ENCODE measurements around the gene APOB. TPM values are rescaled to one million over a fixed set of nuclear protein-coding genes. Genes with fewer than 3 reads are reported as not detected.

The APOB gene
- total and polyA plus RNA-seq, 8 donors = under 0.01 to 30.7 (median 0.72) TPM; not detected in 3

- no peak for TF ChIP-seq EP300 (IDR thresholded peaks at IDR 0.05)
- TF ChIP-seq CTCF (IDR thresholded peaks at IDR 0.05) = no peak
- TF ChIP-seq POLR2A (IDR thresholded peaks at IDR 0.05) = no peak
- no peak for TF ChIP-seq POLR2AphosphoS5 (IDR thresholded peaks at IDR 0.05)
- 68 to 76% (median 73%) methylated on average over 8 of the region's 8 CpGs for WGBS, 5 donors
- H3K9me3 ChIP-seq = no peaks in the 10 kb centered on the region
- intact Hi-C loops (cut with DNase I; ENCODE audit: low total_unique reads) = no loop called here
- no peaks in the 10 kb centered on the region for H3K36me3 ChIP-seq
- DNase-seq = no peak
- no peaks in the 10 kb centered on the region for H3K4me1 ChIP-seq
- no peak overlapping the region for H3K4me3 ChIP-seq
- no peak overlapping the region for H3K27ac ChIP-seq
- H3K27me3 ChIP-seq = no peaks in the 10 kb centered on the region
These were observed 36.5 kb downstream of the APOB start for GRCh38 chr2:21007129-21008013.

GRCh38 chr2:21006423-21007128, 37.3 kb downstream of the APOB start:
- no peak for DNase-seq
- TF ChIP-seq POLR2AphosphoS5 (IDR thresholded peaks at IDR 0.05) = no peak
- no peak for TF ChIP-seq CTCF (IDR thresholded peaks at IDR 0.05)
- TF ChIP-seq POLR2A (IDR thresholded peaks at IDR 0.05) = no peak
- TF ChIP-seq EP300 (IDR thresholded peaks at IDR 0.05) = no peak
- Histone ChIP-seq H3K4me1 (no peaks in the 10 kb centered on the region), H3K4me3 (no peak overlapping the region), H3K27ac (no peak overlapping the region), H3K36me3 (no peaks in the 10 kb centered on the region), H3K27me3 (no peaks in the 10 kb centered on the region), H3K9me3 (no peaks in the 10 kb centered on the region)
- intact Hi-C loops (cut with DNase I; ENCODE audit: low total_unique reads) = no loop called here
- 77 to 84% (median 80%) methylated on average over 6 of the region's 6 CpGs for WGBS, 5 donors

GRCh38 chr2:21005700-21006422, 38.0 kb downstream of the APOB start:
- Histone ChIP-seq H3K36me3 (no peaks in the 10 kb centered on the region), H3K4me1 (no peaks in the 10 kb centered on the region), H3K9me3 (no peaks in the 10 kb centered on the region), H3K27ac (no peak overlapping the region), H3K27me3 (no peaks in the 10 kb centered on the region), H3K4me3 (no peak overlapping the region)
- intact Hi-C loops (cut with DNase I; ENCODE audit: low total_unique reads) = no loop called here
- 82 to 91% (median 87%) methylated on average over 9 of the region's 9 CpGs for WGBS, 5 donors
- TF ChIP-seq EP300 (IDR thresholded peaks at IDR 0.05) = no peak
- TF ChIP-seq POLR2A (IDR thresholded peaks at IDR 0.05) = no peak
- no peak for TF ChIP-seq CTCF (IDR thresholded peaks at IDR 0.05)
- no peak for TF ChIP-seq POLR2AphosphoS5 (IDR thresholded peaks at IDR 0.05)
- no peak for DNase-seq

GRCh38 chr2:21005111-21005699, 38.7 kb downstream of the APOB start:
- no peaks in the 10 kb centered on the region for H3K4me1 ChIP-seq
- no peaks in the 10 kb centered on the region for H3K36me3 ChIP-seq
- 80 to 91% (median 87%) methylated on average over 9 of the region's 9 CpGs for WGBS, 5 donors
- H3K27me3 ChIP-seq = no peaks in the 10 kb centered on the region
- DNase-seq = no peak
- no peak overlapping the region for H3K27ac ChIP-seq
- no peak for TF ChIP-seq EP300 (IDR thresholded peaks at IDR 0.05)
- TF ChIP-seq POLR2AphosphoS5 (IDR thresholded peaks at IDR 0.05) = no peak
- TF ChIP-seq CTCF (IDR thresholded peaks at IDR 0.05) = no peak
- no peak for TF ChIP-seq POLR2A (IDR thresholded peaks at IDR 0.05)
- intact Hi-C loops (cut with DNase I; ENCODE audit: low total_unique reads) = no loop called here
- H3K4me3 ChIP-seq = no peak overlapping the region
- no peaks in the 10 kb centered on the region for H3K9me3 ChIP-seq
